ENCODE results near the gene CLEC10A.

DNA sequence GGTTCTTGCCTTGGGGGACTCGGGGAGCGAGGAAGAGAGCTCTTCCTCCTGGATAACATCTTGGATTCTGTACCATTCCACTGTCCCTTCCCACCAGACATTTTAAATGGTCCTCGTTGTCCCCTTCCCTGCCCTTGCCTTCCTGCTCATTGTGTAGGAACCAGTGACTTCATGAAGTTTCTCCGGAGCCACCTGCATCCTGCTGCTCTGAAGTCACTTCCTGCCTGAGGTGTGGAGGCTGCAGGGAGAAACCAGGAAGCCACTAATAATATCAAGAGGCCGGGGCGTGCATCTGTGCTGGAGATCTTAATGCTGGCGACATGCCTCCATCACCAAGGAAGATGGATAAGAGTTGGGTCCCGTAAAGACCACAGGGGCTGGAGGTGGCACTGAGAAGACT, 50.4 kb downstream of the CLEC10A start:
- TF ChIP-seq, protein P1, sequence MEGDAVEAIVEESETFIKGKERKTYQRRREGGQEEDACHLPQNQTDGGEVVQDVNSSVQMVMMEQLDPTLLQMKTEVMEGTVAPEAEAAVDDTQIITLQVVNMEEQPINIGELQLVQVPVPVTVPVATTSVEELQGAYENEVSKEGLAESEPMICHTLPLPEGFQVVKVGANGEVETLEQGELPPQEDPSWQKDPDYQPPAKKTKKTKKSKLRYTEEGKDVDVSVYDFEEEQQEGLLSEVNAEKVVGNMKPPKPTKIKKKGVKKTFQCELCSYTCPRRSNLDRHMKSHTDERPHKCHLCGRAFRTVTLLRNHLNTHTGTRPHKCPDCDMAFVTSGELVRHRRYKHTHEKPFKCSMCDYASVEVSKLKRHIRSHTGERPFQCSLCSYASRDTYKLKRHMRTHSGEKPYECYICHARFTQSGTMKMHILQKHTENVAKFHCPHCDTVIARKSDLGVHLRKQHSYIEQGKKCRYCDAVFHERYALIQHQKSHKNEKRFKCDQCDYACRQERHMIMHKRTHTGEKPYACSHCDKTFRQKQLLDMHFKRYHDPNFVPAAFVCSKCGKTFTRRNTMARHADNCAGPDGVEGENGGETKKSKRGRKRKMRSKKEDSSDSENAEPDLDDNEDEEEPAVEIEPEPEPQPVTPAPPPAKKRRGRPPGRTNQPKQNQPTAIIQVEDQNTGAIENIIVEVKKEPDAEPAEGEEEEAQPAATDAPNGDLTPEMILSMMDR (IDR thresholded peaks at IDR 0.05; ENCODE audit: insufficient read depth, low read length, poor library complexity, severe bottlenecking) = no peak
- no peak for TF ChIP-seq EZH2phosphoT487 (conservative IDR thresholded peaks at IDR 0.05; ENCODE audit: low read length)
